Measurements from ENCODE around the gene DBP.

The DBP gene

DNA sequence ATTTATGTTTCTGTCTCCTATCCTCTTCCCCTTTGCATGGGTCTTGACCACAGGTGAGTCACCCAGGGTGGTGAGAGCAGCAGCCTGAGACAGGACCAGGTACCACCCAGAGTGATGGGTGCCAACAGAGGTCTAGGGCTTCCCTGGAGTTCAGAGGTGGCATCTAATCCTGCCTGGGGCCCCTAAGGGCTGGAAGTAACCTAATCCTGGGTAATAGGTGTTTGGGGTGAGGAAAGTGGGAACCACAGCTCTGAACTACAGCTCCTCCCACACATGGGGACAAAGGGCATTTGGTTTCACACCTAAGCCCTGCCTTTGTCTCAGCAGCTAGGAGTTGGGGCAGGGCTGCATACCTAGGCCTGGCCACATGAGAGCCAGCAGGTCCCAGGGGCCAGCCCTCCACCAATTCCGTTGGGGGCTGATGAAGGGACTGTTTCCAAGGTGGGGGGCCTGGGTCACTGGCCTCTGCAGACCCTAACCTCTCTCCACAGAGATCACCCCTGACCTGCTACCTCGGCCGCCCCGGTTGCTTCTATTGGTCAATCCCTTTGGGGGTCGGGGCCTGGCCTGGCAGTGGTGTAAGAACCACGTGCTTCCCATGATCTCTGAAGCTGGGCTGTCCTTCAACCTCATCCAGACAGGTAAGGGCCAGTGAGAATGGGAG is 9.8 kb downstream of the DBP start:
- no peak for DNase-seq (ENCODE audit: low spot score)

DNA sequence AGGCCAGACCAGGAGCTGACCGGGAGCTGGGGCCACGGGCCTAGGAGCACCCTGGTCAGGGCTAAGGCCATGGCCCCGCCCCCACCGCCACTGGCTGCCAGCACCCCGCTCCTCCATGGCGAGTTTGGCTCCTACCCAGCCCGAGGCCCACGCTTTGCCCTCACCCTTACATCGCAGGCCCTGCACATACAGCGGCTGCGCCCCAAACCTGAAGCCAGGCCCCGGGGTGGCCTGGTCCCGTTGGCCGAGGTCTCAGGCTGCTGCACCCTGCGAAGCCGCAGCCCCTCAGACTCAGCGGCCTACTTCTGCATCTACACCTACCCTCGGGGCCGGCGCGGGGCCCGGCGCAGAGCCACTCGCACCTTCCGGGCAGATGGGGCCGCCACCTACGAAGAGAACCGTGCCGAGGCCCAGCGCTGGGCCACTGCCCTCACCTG is 11.3 kb downstream of the DBP start:
- no peak for DNase-seq (ENCODE audit: low spot score)

DNA sequence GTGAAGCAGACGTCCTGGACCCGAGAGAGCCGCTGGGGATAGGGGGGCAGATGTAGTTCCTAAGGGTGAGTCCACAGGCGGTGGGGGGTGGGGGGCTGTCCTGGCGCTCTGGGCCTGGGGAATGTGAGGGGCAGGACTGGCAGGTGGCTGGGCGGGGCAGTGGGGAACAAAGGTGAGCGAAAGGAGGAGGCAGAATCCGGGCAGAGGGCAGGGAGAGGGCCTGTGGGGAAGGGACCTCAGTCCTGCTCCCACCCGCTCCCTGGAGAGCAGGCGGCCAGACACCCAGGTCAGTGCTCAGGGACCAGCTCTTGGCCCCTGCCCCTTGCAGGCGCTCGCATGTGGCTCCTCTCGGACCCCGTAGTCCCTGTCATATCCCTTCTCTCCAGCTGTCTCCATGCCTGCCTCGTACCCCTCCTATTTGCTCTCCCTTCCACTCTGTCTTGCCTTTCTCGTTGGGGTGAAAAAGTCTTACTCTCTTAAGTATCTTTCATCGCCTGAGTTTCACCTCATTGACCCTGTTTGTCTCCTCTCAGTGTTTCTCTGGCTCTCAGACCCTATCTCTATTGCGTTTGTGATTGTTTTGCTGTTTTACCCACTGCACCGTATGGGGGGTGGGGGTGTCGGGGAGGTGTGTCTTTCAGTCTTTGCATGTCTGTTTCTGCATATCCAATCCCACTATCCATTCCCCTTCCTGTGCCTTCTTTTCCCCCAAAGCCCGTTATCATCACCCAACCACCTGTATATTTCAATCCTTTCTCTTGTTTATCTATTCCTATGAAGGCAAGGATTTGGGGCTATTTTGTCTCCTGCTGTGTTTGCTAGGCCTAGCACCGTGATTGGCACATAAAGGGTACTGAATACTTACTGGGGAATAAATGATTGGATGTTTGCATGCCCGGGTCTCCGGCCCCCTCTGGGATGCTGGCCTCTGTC is 12.1 kb downstream of the DBP start:
- no peak for DNase-seq (ENCODE audit: low spot score)

DNA sequence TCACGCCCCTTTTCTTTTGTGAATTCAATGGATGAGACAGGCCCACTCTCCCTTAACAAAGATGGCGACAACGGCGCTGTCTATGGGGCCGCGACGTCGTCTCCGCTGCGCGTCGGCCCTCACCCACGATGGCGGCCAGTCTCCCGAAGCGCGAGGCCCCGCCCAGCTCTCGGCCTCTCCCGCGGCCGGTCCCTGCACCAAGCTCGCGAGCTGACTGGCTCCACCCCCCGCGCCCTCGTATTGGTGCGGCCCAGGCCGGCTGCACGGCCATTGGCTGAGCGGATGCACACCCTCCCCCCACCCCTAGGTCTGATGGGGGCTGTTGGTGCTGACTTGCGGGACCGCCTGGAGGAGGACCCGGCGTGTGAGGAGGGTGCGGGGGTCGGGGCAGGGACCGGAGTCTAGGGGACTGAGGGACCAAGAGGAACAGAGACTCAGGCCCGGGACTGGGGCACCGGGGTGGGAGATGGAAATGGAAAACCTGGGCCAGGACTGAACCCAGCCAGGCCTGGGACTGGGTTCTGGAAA is 13.0 kb downstream of the DBP start:
- DNase-seq (ENCODE audit: low spot score) = no peak

DNA sequence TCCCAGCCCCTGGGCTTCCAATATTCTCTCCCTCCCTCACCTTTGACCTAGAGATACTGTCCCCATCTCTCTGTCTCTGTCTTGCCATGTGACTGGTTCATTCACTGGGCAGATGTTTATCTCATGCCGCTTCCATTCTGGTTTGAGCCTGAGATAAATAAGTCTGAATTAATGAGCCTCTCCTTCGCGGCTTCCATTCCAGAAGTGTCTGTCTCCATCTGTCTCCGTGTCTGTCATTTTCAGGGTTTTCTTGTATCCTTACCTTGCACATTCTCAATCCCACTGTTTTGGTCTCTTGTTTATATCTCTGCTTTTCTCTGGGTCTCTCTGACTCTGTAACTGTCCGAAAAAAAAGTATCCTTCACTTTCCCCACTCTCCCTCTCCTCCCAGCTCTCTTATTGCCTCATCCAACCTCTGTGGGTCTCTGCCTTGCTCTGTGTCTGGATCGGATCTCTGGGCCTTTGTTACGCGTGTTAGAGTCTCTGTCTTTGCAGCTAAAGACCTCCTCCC is 13.6 kb downstream of the DBP start:
- DNase-seq (ENCODE audit: low spot score) = no peak

DNA sequence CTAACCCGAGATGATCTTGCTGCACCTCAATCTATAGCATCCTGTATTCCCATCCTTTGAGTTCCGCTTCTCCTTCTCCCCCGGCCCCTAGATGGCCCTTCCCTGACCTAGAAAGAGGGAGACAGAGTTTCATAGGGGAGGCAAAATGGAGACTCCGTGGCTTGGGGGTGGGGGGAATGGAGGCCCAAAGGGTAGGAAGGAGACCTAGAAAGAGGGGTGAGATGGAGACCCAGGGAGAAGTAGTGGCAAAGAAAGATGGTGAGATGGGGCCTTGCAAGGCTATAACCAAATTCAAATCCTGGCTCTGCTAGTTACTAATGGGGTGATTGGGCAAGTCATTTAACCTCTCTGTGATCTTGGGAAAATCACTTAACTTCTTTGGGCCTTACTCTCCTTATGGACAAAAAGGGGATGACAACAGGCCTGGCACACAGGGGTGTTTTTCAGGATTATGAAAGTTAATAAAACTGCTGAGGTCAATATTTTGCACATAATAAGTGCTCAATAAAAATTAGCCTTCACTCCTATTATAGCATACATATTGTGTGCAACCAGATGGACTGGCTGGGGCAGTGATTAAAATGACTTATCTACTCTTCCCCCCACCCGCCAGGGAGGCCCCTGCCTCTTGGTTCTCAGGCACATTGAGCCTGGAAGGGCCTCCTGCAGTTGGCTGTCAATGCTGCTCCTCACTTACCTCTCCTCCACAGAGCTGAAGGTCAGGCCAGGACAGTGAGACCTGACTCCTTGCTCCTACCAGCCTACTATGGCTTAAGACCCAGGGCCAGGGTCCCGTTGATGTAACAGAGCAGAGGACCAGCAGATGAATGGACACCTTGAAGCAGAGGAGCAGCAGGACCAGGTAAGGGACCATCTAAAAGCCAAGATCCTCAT is 17.2 kb downstream of the DBP start:
- peak; percentile 52 for DNase-seq (ENCODE audit: low spot score)

DNA sequence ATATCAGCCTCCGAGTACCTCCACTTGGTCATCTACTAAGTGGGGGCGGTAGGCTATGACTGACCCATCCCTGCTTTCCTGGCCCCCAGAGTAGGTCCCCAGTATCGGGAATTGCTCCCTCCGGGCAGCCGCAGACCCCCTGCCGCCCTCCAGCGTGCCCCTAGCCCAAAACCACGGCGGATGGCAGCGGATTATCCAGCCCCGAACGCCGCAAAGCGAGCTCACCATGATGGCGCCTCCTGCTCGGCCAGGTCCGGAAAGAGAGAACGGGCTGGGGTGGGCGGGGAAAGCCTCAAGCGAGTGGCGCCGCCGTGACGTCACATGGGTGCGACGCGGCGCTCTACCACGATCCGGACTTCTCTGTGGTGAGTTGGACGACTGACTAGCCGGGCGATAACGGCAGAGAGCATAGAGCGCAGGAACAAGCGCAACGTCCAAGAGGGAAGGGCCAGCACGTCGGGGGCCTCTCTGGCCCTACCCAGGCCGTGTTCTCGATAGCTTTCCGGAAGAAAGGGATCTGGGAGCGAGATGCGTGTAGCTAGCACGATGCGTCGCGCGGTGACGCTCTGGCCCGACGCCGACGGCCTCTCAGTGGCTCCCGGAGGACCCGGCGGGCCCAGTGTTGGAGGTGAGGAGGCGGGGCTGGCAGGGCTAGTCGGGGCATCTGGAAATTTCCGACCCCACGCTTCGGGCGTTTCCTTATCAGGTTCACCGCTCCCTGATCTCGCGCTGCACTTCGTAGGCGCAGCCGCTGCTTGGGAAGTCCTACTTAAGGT is 18.1 kb downstream of the DBP start, which contains the start of the genes RPL18 and SPHK2:
Gene RPL18 (minus strand): TSS at position 263 of the 776 bp plus-strand sequence. CDS start 35 bp downstream, at position 228.
Gene SPHK2 (plus strand): TSS at position 591 of the 776 bp plus-strand sequence. CDS start 1,009 bp downstream, outside the sequence.
- DNase-seq (ENCODE audit: low spot score) = peak; percentile 99

DNA sequence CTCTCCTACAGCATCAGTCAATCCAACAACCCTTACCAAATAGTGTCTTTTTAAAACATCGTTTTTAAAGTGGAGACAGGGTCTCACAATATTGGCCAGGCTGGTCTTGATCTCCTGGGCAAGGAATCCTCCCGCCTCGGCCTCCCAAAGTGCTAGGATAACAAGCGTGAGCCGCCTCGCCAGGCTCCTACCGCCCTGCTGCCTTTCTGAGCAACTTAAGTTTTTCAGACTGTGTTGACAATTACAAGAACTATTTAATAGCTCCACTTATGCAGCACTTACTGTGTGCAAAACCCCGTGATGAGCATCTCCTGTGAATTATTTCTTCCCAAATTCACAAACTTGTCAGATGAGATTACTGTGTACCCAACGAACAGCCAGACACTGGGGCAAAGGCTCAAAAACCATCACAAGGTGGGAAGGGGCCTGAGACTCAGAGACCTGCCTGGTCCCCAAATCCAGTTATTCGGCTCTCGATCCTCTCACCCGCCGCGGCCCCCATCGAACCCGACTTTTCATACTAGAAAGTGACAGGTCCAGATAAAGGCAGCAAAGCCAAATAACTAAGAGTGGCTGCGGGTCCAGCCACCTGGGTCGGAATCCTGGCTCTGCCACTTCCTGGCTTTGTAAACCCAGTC is 18.8 kb downstream of the DBP start:
- DNase-seq (ENCODE audit: low spot score) = no peak

DNA sequence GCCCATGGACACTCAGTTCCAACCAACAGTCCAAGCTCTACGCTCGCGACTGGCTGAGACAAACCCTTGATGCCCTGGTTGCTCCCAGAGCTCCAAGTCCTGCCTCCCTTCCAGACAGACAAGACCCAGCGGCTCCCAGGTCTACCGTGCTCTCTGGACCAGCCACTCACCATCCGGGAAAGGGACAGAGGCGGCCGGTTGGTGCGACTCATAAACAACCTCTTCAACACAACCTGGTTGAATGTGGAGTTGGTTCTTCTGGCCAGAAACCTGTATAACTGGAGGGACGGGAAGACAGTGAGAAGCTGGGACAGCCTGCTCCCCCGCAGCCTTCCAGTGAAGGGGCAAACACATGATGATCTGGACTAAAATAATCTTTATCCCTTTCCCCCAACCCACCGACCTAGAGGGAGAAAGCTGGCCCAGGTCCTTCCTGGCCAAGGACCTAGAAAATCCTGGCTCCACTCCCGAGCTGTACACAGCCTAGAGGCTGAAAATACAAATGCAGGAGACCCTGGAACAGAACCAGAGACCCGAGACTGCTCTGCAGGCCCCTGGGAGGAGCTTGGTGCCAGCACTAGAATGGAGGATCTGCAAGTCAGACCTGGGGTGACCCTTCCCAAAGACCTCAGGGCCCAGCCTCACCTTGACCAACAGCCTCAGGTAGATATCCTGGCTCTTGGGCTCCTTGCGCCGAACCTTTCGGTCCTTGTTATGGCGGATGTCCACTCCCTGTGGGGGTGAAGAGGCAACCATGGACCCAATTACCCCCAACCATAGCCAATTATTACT is 19.8 kb downstream of the DBP start:
- DNase-seq (ENCODE audit: low spot score) = no peak

DNA sequence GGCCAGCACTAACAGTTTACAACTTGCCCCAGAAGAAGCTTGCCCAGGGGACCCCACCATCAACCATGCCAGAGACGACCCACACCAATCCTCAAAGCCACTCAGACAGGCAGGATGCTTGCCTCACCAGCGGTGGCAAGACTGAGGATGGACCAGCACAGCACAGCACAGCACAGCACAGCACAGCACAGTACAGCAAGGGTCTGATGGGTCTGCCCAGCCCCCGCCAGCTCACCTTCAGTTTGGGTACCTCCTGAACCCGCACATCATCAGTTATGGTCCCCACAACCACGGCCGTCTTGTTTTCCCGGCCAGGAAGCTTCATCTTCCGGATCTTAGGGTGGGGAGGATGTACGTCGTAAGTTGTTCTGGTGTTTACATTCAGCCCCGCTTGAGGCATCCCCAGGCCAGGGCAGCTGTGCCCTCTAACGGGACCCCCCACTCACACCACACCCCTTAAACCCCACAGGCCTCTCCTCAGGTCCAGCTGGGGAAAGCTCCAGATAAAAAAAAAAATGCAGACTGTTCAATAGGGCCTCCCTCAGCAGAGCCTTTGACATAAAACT is 20.6 kb downstream of the DBP start:
- no peak for DNase-seq (ENCODE audit: low spot score)

DNA sequence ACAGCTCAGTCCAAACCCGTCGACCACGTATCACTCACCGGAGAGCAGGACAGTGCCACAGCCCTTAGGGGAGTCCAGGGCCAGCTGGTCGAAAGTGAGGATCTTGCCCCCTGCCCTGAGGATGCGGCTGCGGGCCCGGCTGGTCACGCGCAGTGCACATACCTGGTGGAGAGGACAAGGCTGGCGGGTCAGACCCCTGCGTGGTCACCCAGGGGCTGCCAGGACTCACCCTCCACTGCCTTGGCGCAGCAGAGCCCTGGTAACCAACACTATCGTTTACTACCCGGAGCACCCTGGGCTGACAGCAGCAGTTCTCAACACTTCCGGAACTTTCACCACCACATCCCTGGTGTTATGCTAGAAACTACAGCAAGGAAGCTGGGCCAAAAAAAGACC is 21.1 kb downstream of the DBP start:
- no peak for DNase-seq (ENCODE audit: low spot score)

DNA sequence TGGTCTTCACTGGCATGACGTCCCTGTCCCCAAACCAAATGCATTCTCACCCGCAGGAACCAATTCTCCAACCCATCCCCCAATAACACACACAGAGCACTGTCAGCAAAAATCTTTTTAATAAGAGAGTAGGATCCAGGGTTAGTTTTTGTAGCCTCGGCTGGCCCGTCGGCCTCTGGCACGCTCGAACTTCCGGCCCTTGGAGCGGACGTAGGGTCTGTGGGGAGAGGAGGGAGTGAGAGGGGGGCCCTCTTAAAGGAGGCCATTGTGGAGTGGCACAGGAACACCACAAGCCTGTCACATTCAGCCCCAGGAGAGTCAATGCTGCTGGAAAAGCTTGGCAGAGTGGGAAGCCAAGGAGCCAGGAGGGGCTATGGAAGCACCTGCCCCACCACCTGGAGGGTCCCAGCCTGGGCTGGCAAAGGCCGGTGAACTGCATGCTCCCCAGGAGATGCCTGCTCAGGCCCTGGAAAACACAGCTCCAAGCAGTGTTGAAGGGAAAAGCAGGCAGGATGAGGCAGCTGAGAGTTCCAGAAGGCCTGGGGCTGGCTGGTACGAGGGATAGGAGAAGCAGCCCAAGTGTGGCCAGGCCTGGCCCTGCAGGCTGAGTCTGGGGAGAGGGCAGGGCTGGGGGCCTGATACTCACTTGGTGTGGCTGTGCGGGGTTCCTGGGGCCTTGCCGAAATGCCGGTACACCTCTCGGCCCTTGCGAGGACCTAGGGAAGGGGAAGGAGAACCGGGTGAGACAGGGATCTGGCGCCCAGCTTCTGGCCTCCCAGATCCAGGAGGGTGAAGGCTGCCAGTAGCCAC is 21.7 kb downstream of the DBP start:
- no peak for DNase-seq (ENCODE audit: low spot score)

DNA sequence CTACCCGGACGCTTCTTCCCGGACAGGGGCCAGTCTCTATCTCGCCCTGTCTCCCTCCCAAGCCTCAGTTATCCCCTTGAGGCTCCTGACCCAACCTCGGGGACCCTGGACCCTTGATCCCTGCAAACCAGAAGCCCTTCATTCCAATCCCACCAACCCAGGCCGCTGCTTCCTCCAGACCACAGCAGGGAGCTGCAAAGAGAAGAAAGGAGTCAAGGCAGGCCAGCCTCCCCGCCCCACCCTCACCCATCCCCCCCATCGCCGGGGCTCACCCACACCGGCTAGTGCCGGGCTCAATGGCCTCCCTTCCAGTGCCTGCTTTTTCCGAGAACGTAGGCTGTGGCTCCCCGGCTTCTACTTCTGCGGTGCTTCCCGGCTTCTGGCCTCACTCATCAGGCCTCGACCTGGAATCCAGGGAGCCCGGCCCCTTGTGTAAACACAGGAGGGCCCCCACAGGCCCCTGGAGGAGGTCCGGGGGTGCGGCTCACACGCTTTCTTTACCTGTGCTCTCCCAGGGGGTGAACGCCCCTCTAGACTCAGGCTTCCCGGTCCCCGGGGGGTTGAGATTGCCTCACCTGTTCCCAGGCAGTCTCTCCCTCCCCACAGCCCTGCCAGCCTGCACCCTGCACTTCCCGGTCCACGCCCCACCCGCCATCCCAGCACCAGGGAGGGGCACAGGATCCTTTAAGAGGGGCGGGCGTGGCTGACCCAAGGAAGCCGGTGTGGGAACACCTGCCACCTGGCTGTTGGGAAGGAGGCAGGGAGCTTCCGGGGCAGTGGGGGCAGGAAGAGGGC is 22.5 kb downstream of the DBP start, which contains the start of gene FAM83E:
Gene FAM83E (minus strand): TSS at position 641 of the 795 bp plus-strand sequence. CDS start 1,704 bp downstream, outside the sequence.
- no peak for DNase-seq (ENCODE audit: low spot score)

DNA sequence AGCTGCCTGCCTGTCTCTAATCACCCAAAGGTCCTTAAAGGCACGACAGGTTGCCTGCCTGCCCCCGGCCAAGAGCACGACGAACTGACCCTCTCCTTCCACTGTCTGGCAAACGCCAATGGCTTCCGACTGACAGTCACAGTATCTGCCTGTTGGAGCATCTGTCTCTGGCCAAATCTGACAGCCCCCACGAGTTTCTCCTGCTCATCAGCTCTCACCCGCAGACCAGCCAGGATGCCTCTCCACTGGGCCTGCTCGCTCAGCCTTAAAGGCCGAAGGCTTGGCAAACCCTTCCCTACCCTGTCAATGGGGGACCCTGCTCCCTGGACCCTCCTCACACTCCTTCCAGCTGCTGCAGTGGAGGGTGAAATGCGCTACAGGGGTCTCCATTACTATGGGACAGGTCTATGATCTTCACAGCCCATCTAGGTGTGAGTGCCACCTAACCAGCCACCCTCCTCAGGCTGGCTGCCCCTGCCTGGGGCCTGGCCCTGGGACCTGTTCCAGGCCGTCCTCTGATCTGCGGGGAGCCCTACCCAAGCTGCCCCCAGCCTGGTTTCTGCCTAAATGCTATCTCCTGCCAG is 23.2 kb downstream of the DBP start:
- no peak for DNase-seq (ENCODE audit: low spot score)

DNA sequence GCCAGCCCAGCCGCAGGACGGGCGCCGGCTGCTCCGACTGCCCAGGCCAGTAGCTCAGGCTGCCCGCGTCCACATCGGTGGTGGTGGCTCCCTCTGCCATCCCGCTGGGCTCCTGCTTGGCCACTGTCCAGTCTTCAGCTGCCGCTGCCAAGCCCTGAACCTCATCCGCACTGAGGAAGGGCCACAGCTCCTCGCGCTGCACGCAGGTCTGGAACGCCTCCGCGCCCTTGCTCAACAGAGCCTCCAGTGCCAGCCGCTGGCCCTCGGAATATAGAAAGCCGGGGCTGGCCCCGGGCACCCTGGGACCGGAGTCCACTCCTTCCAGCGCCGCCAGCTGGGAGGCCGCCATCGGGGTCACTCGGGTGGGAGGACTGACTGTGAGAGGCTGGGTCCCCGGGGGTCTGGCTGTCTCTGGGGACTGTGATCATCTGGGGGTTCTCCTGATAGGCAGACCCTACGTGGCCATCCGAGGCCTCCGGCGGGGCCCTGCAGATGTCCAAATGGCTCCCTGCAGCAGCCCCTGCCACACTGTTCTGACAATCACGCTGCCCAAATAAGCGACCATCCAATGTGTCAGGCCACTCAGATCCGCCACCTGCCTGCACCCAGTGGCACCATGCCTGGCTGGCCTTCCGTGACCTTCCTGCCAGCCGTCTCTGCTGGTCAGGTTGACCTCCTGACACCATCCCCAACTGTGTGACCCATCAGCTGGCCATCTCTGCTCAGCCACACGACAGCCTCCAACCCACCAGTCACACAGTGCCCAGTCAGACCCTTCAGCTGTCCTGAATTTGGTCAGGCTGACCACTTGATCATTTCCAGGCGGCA is 23.9 kb downstream of the DBP start:
- DNase-seq (ENCODE audit: low spot score) = no peak

DNA sequence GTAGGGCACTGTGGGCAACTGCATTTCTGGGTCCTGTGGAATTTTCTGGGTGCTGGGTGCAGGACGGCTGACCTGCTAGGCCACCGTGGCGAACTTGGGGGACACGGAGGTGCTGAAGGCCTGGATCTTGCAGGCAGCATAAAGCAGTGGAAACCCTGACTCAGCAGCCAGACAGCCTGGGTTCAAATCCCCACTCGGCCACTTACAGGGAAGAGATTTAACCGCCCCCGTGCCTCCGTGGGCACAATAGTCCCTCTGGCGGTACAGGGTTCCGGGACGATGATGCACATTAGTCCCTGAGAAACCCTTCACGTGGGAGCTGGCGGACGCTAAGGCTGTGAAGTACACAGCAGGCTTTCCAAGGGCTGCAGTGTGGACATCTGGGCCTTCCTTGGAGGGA is 25.3 kb downstream of the DBP start:
- no peak for DNase-seq (ENCODE audit: low spot score)

Data from RKO (cell line).